AG09319 (cell line): ENCODE results near the gene RAPGEF5.
A peak's percentile ranks its signal among the peaks of the same experiment; 100 is the strongest.

Source experiments
- DNase-seq: peaks from one replicate; pipeline ENCODE4 v3.0.0-alpha.2; 2010; ENCODE audit warnings: low read depth; ENCODE audit errors: extremely low read depth
- TF ChIP-seq, protein P1 (sequence below): IDR thresholded peaks from 2 replicates; pipeline ENCODE4 v1.5.1; 2011; ENCODE audit warnings: low read depth, mild to moderate bottlenecking, inconsistent platforms, low read length, moderate library complexity

Gene RAPGEF5

DNA sequence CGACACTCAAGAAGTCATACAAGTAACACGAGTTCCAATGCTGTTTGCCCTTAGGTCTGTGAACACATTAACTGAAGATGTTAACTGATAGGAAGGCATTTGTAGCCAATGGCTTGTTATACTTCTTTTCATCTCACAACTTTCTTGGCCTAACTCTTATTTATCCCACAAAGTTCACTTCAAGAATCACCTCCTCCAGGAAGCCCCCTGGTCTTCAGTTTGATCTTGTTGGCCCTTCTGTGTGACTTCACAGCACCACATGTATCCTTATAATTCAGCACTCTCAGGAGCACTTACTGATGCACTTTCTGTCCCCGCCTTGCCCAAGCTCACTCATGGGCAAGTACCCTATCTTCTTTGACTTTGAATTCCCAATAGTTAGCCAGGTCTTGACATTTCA is 159.6 kb downstream of the RAPGEF5 start:
- no peak for DNase-seq
- TF ChIP-seq, protein P1, sequence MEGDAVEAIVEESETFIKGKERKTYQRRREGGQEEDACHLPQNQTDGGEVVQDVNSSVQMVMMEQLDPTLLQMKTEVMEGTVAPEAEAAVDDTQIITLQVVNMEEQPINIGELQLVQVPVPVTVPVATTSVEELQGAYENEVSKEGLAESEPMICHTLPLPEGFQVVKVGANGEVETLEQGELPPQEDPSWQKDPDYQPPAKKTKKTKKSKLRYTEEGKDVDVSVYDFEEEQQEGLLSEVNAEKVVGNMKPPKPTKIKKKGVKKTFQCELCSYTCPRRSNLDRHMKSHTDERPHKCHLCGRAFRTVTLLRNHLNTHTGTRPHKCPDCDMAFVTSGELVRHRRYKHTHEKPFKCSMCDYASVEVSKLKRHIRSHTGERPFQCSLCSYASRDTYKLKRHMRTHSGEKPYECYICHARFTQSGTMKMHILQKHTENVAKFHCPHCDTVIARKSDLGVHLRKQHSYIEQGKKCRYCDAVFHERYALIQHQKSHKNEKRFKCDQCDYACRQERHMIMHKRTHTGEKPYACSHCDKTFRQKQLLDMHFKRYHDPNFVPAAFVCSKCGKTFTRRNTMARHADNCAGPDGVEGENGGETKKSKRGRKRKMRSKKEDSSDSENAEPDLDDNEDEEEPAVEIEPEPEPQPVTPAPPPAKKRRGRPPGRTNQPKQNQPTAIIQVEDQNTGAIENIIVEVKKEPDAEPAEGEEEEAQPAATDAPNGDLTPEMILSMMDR, result no peak

DNA sequence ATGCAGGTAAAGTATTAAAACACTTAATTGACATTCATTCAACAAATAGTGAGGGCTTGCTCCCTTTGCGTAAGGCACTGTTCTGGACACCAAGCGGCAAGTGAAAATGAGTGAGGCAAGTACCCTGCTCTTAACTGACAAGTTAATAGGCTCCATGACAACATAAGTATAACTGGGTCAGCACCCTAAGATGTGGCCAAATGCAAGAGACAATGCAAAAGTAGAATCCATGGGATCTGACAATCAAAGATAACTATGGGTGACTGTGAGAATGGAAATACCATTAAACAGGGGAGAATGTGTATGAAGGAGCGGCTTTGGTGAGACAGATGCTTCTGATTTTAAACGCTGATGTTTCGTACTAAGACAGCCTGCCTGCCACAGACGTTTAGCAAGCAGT is 160.5 kb downstream of the RAPGEF5 start:
- no peak for DNase-seq
- TF ChIP-seq, protein P1, result no peak

DNA sequence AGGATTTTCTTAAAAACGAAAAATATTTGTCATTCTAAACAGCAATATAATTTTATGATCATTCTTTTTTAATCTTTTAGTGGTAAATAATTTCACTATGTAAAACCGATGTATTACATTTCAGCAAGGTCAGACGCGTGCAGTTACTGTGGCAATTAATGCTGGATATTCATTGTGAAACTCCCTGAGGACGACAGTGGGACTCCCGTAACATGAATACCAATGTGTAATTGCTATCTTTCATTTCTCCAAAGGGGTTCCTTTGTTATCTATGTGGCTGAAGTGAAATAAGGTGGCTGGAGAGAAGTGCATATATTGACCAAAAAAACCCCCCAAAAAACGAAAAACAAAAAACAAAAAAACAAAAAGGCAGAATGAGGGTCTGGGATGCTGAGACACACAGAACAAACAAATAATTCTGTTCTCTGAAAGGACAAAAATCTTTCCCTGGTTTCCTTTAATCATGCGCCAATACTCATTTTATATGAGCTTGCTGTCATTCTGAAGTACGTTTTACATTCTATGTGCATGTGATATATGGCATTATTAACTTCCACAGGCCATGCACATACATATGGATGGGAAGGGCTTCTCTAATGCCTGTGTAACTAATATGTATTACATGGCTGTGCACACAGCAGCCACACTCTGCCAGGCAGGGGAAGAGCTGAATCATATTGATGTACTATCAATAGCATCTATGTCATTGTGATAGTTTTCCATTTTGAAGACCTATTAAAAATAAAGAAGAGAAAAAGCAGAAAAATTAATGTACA is 161.4 kb downstream of the RAPGEF5 start:
- TF ChIP-seq, protein P1, result no peak
- no peak for DNase-seq

DNA sequence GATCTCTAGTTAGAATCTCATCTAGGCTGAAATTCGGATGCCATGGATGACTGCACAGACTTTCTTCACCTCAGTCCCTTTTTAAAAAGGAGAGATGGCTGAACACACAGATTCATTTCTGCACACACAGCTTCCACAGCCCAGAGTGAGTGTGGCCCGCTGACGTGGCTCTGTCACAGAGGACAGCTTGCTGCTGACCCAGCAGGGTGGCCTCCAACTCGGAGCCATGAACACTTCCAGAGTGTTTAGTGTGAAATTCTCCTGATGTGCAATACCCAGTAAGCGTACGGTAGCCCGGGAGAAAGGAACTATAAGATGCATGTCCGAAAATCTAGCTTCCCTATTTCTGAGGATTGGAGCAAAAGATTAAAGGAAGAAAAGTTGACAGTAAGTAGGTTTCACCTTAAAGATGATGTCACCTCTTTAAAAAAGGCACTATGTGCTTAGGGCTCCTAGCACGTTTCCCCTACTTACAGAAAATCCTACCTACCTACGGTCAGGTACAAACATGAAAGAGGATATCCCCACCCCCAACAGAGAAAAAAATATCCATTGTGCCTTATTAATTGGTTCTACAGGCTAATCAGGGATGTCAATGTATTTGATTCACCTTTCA is 162.2 kb downstream of the RAPGEF5 start:
- DNase-seq, result no peak
- TF ChIP-seq, protein P1, result no peak

DNA sequence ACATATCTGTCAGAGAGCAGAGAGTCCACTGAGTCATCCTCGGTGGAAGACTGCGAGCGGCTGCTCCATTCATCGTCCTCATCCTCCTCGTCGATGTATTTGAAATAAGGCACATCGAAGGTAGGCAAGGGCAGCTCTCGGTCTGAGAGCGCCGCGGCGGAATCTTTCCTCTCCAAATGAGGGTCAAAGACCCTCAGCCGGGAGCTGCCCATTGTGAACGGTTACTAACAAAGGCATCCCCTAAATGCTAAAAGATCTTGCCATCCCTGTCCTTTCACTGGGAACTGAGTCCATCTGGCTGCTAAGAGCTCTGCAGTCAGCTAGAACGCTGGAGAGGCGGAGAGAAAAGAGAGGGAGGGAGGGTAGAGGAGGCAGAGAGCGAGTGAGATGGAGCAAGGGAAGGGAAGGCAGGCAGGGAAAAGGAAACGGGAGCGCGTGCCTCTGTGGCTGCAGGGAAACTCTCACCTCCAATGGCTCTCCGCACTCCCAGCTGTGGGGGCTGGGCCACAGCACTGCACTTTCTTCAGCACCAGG is 163.4 kb downstream of the RAPGEF5 start:
- TF ChIP-seq, protein P1, result no peak

DNA sequence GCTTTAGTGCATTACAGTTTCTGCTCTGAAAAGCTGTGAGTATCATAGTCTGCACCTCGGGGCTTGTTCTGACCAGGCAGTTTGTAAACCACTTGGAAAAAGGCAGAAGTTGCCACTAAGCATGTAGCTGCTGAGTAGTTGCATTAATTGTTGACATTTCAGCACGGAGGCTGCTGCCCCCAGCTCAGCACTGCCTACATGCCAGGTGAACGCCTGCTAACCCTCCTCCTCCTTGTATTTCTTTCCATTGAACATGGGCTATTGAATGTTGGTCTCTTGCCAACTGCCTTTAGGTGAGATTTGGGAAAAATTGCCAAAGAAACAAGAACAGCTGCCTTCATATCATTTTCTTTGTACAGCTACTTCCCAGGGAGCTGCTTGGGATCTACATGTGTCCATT is 164.2 kb downstream of the RAPGEF5 start:
- no peak for DNase-seq
- TF ChIP-seq, protein P1, result no peak

More for the DNA sequence above, 163.4 kb downstream of the RAPGEF5 start:
- peak; percentile 18 for DNase-seq

DNA sequence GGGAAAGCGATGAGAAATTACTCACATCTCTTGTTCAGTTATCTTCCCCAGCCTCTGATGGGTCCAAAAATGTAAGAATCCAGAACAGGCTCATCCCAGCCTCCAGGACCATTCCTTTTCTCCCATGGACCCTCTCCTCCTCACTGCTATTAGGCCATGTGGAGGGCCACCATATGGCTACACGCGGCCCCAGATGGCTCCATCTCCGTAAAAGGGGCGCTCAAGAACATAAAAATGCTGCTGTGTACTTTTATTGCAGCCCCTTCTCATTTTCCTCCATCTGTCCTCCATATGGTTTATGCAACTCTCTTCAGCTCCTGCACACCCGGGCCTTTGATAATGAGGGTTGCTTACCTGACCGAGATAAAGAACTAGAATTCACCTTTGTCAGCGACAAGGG is 166.2 kb downstream of the RAPGEF5 start:
- TF ChIP-seq, protein P1, result no peak
- no peak for DNase-seq
